Stomach (tissue), 9 donors: Measurements from ENCODE around the gene IL2RG. TPM values are rescaled to one million over a fixed set of nuclear protein-coding genes. Genes with fewer than 3 reads are reported as not detected.

Experiments
- DNase-seq, 2 donors: peaks; one replicate each; pipeline versions ENCODE4 v3.0.0 to v3.0.0-alpha.2; 2013 to 2019
- H3K27ac ChIP-seq, 5 donors: fragments of 200-600 bp in 4 of 5; sonication (generic) in 4 of 5; one replicate each; pipeline ENCODE4 v1.5.1; 2013 to 2019; ENCODE audit warnings: mild to moderate bottlenecking in 1 of 5, moderate library complexity in 1 of 5
- H3K27me3 ChIP-seq, 3 donors: fragments of 200-600 bp; sonication (generic); one replicate each; pipeline ENCODE4 v1.5.1; 2017 to 2019; ENCODE audit warnings: mixed run types in 1 of 3
- H3K36me3 ChIP-seq, 4 donors: fragments of 200-600 bp; sonication (generic); 1 replicate in 3 of 4; 2 replicates in 1 of 4; pipeline ENCODE4 v1.5.1; 2016 to 2019
- H3K4me1 ChIP-seq, 4 donors: fragments of 200-600 bp; sonication (generic); one replicate each; pipeline ENCODE4 v1.5.1; 2016 to 2019
- H3K4me3 ChIP-seq, 4 donors: fragments of 200-600 bp; sonication (generic) in 3 of 4; one replicate each; pipeline ENCODE4 v1.5.1; 2016 to 2019; ENCODE audit warnings: mild to moderate bottlenecking in 1 of 4
- H3K9me3 ChIP-seq, 4 donors: fragments of 200-600 bp; sonication (generic); one replicate each; pipeline ENCODE4 v1.5.1; 2016 to 2019
- CTCF ChIP-seq, 7 experiments: fragments of 450-650 bp in 4 of 7; fragments of 200-600 bp in 3 of 7; sonication (generic) in 3 of 7; IDR thresholded peaks; one replicate each; pipeline ENCODE4 v1.5.1; 2016 to 2019; ENCODE audit warnings: antibody characterized with exemption in 7 of 7, control low read depth in 2 of 7, mild to moderate bottlenecking in 1 of 7
- EP300 ChIP-seq: sonication (generic); formaldehyde crosslinking; IDR thresholded peaks from one replicate; pipeline ENCODE4 v1.6.1; 2017; ENCODE audit warnings: antibody characterized with exemption
- POLR2A ChIP-seq, 4 donors: fragments of 450-650 bp; IDR thresholded peaks; one replicate each; pipeline ENCODE4 v1.6.1; 2016; ENCODE audit warnings: antibody characterized with exemption in 4 of 4, control low read depth in 2 of 4, mild to moderate bottlenecking in 1 of 4, moderate library complexity in 1 of 4
- POLR2AphosphoS5 ChIP-seq, 3 donors: sonication (generic); formaldehyde crosslinking; IDR thresholded peaks; one replicate each; pipeline ENCODE4 v1.6.1; 2016; ENCODE audit warnings: antibody characterized with exemption in 3 of 3
- WGBS, 5 donors: extraction: QIAGEN DNeasy Blood & Tissue Kit in 3 of 5; methylation state at CpG; one replicate each; pipeline versions ENCODE4 v1.1.5 to v1.1.7; 2013 to 2018; 5-methylcytosine and 5-hydroxymethylcytosine counted together
- intact Hi-C: fragments of 100-400 bp; cut with DNase I; formaldehyde crosslinking; loops from one replicate; pipeline ENCODE4 v1.15.1; 2023; ENCODE audit warnings: low total_unique reads
- polyA plus RNA-seq, 3 donors: library from polyadenylated mRNA; stranded (reverse); fragments of 200-250 nt; gene quantifications; one replicate each; pipeline ENCODE4 v1.2.3, GENCODE V29; 2013
- total RNA-seq, 5 donors: library from RNA; depleted of rRNA; stranded (reverse); fragments of >200 nt; gene quantifications; one replicate each; pipeline versions ENCODE4 v1.1.0 to v1.2.3, GENCODE V29; 2014 to 2016
- donor health status: healthy with polysubstance abuse.
- donor health status: Bipolar disorder and iron deficiency.
- donor health status: healthy.

The IL2RG gene
- total and polyA plus RNA-seq, 8 donors: 0.89 to 11.2 (median 9.0) TPM

- peak; percentile 34 to 80 for DNase-seq
- Histone ChIP-seq H3K27me3 (no peaks in the 10 kb centered on the region), H3K4me1 (peaks cover 0 to 21% (median 8%) of the 10 kb centered on the region in 4 donors), H3K9me3 (no peaks in the 10 kb centered on the region), H3K27ac (peak overlapping the region in 3 of 5 donors; percentile 31 to 53 (median 44)), H3K36me3 (peaks cover 0 to 7% (median 0%) of the 10 kb centered on the region in 4 donors), H3K4me3 (peak overlapping the region in 1 of 4 donors; percentile 3)
- 18 to 34% (median 25%) methylated on average over 7 to 10 of the region's 10 CpGs for WGBS, 5 donors
- intact Hi-C loops: no loop called here
- TF ChIP-seq POLR2A (IDR thresholded peaks at IDR 0.05): no peak
These were observed 8.0 kb downstream of the IL2RG start for GRCh38 chrX:71103110-71103983.

- no peak for TF ChIP-seq POLR2AphosphoS5 (IDR thresholded peaks at IDR 0.05)
- no peak for TF ChIP-seq POLR2A (IDR thresholded peaks at IDR 0.05)
- TF ChIP-seq EP300: no peak
- no peak for TF ChIP-seq CTCF (IDR thresholded peaks at IDR 0.05)
- Histone ChIP-seq H3K27ac (no peak overlapping the region), H3K4me3 (no peak overlapping the region), H3K9me3 (no peaks in the 10 kb centered on the region), H3K27me3 (no peaks in the 10 kb centered on the region), H3K36me3 (peaks cover 0 to 7% (median 0%) of the 10 kb centered on the region in 4 donors), H3K4me1 (peaks cover 4 to 32% (median 15%) of the 10 kb centered on the region in 4 donors)
- no peak for DNase-seq
- WGBS, 5 donors: 47 to 70% (median 55%) methylated on average over 3 of the region's 3 CpGs
- intact Hi-C loops: no loop called here
These were observed 9.1 kb downstream of the IL2RG start for GRCh38 chrX:71102292-71102691.

DNA sequence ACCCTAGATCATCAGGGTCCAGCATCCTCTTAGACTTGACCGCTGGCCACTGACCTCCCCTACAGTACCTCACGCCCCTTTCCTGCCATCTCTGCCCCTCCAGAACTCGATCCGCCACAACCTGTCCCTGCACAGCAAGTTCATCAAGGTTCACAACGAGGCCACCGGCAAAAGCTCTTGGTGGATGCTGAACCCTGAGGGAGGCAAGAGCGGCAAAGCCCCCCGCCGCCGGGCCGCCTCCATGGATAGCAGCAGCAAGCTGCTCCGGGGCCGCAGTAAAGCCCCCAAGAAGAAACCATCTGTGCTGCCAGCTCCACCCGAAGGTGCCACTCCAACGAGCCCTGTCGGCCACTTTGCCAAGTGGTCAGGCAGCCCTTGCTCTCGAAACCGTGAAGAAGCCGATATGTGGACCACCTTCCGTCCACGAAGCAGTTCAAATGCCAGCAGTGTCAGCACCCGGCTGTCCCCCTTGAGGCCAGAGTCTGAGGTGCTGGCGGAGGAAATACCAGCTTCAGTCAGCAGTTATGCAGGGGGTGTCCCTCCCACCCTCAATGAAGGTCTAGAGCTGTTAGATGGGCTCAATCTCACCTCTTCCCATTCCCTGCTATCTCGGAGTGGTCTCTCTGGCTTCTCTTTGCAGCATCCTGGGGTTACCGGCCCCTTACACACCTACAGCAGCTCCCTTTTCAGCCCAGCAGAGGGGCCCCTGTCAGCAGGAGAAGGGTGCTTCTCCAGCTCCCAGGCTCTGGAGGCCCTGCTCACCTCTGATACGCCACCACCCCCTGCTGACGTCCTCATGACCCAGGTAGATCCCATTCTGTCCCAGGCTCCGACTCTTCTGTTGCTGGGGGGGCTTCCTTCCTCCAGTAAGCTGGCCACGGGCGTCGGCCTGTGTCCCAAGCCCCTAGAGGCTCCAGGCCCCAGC, 10.5 kb downstream of the IL2RG start:
- peaks cover 4 to 40% (median 24%) of the 10 kb centered on the region in 4 donors for H3K4me1 ChIP-seq
- TF ChIP-seq POLR2A (IDR thresholded peaks at IDR 0.05): no peak
- no peak for TF ChIP-seq CTCF (IDR thresholded peaks at IDR 0.05)
- no peak for TF ChIP-seq POLR2AphosphoS5 (IDR thresholded peaks at IDR 0.05)
- TF ChIP-seq EP300: no peak
- H3K36me3 ChIP-seq: peaks cover 0 to 7% (median 0%) of the 10 kb centered on the region in 4 donors
- no peak overlapping the region for H3K27ac ChIP-seq
- 64 to 87% (median 82%) methylated on average over 15 to 31 of the region's 31 CpGs for WGBS, 5 donors
- intact Hi-C loops: no loop called here
- H3K4me3 ChIP-seq: no peak overlapping the region
- H3K27me3 ChIP-seq: no peaks in the 10 kb centered on the region
- DNase-seq: peak in 1 of 2 donors; percentile 24
- H3K9me3 ChIP-seq: no peaks in the 10 kb centered on the region

DNA sequence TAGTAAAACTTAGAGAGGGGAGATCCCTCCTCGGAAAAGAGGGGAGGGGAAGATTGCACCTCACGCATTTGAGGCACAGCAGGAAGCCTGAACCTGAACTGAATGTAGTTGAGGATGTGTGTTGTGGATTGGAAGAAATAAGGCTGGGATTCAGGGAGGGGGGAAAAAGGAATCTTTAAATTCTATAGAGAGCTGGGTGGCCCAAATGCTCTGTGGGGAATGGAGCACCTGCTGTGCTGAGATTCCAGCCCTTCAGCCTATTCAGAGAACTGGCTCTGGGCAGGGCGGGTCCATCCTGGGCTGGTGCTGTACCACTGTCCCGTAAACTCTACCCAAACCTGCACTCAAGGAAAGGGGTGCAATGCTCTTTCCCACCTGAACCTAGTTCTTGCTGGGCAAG, 11.6 kb downstream of the IL2RG start:
- TF ChIP-seq EP300 (no peak), POLR2A (IDR thresholded peaks at IDR 0.05) (no peak), CTCF (IDR thresholded peaks at IDR 0.05) (no peak), POLR2AphosphoS5 (IDR thresholded peaks at IDR 0.05) (no peak)
- H3K36me3 ChIP-seq: peaks cover 0 to 7% (median 0%) of the 10 kb centered on the region in 4 donors
- 46 to 92% (median 84%) methylated on average over 2 to 4 of the region's 4 CpGs for WGBS, 5 donors
- H3K27ac ChIP-seq: no peak overlapping the region
- no peak for DNase-seq
- intact Hi-C loops: no loop called here
- H3K9me3 ChIP-seq: no peaks in the 10 kb centered on the region
- peaks cover 4 to 40% (median 26%) of the 10 kb centered on the region in 4 donors for H3K4me1 ChIP-seq
- H3K27me3 ChIP-seq: no peaks in the 10 kb centered on the region
- no peak overlapping the region for H3K4me3 ChIP-seq
